GM23248 (cell line): ENCODE measurements around the gene DCANP1. TPM values are rescaled to one million over a fixed set of nuclear protein-coding genes. Genes with fewer than 3 reads are reported as not detected.
"Not testable (repeated sequence)": the region's sequence is repeated elsewhere in the genome, so short reads cannot be mapped to it uniquely, and the experiment has no call there.

Experiments used
- DNase-seq: peaks from one replicate; pipeline ENCODE4 v3.0.0-alpha.2; 2015
- H2AFZ ChIP-seq: fragments of 200-600 bp; sonication (generic); 2 replicates; pipeline ENCODE4 v1.6.1; 2016; ENCODE audit warnings: antibody characterized with exemption
- H3F3A ChIP-seq: fragments of 200-600 bp; sonication (generic); 2 replicates; pipeline ENCODE4 v1.6.1; 2016; ENCODE audit warnings: mild to moderate bottlenecking, antibody characterized with exemption, mixed run types; ENCODE audit not compliant: insufficient read depth
- H3K27ac ChIP-seq: fragments of 200-600 bp; sonication (generic); 2 replicates; pipeline ENCODE4 v1.5.1; 2016; ENCODE audit warnings: mild to moderate bottlenecking
- H3K27me3 ChIP-seq: fragments of 200-600 bp; sonication (generic); replicated peaks from 2 replicates; pipeline ENCODE4 v1.6.1; 2016; ENCODE audit warnings: mild to moderate bottlenecking; ENCODE audit not compliant: insufficient read depth
- H3K36me3 ChIP-seq: fragments of 200-600 bp; sonication (generic); 2 replicates; pipeline ENCODE4 v1.6.1; 2016; ENCODE audit warnings: low read depth, mild to moderate bottlenecking
- H3K4me1 ChIP-seq: fragments of 200-600 bp; sonication (generic); 2 replicates; pipeline ENCODE4 v1.6.1; 2016; ENCODE audit warnings: mild to moderate bottlenecking; ENCODE audit not compliant: insufficient read depth
- H3K4me2 ChIP-seq: fragments of 200-600 bp; sonication (generic); one replicate; pipeline ENCODE4 v1.6.1; 2016; ENCODE audit warnings: mild to moderate bottlenecking; ENCODE audit not compliant: unreplicated experiment
- H3K4me3 ChIP-seq: fragments of 200-600 bp; sonication (generic); 2 replicates; pipeline ENCODE4 v1.5.1; 2016; ENCODE audit warnings: mild to moderate bottlenecking
- H3K79me2 ChIP-seq: fragments of 200-600 bp; sonication (generic); 2 replicates; pipeline ENCODE4 v1.6.1; 2016; ENCODE audit warnings: mild to moderate bottlenecking; ENCODE audit not compliant: insufficient read depth
- H3K9ac ChIP-seq: fragments of 200-600 bp; sonication (generic); 2 replicates; pipeline ENCODE4 v1.6.1; 2016; ENCODE audit warnings: mild to moderate bottlenecking
- H3K9me2 ChIP-seq: fragments of 200-600 bp; sonication (generic); 2 replicates; pipeline ENCODE4 v1.6.1; 2016; ENCODE audit warnings: mixed run types, mild to moderate bottlenecking, moderate library complexity; ENCODE audit not compliant: insufficient read depth
- H3K9me3 ChIP-seq: fragments of 200-600 bp; sonication (generic); one replicate; pipeline ENCODE4 v1.6.1; 2017; ENCODE audit warnings: low read depth
- H4K20me1 ChIP-seq: fragments of 200-600 bp; sonication (generic); 2 replicates; pipeline ENCODE4 v1.6.0; 2016; ENCODE audit not compliant: insufficient read depth
- EZH2 ChIP-seq: fragments of 200-600 bp; sonication (generic); IDR thresholded peaks from 2 replicates; pipeline ENCODE4 v1.6.1; 2018; ENCODE audit warnings: antibody characterized with exemption, mild to moderate bottlenecking; ENCODE audit not compliant: insufficient read depth, poor library complexity, severe bottlenecking
- EZH2phosphoT487 ChIP-seq: fragments of 200-600 bp; sonication (generic); IDR thresholded peaks from 2 replicates; pipeline ENCODE4 v1.6.1; 2018; ENCODE audit warnings: antibody characterized with exemption, moderate library complexity, mild to moderate bottlenecking, low read depth; ENCODE audit not compliant: insufficient read depth
- WGBS, 2 experiments: methylation state at CpG; one replicate each; pipeline ENCODE4 v1.1.6; 2015 to 2017; ENCODE audit warnings: low lambda C conversion rate in 2 of 2, low coverage in 1 of 2; ENCODE audit errors: missing lambda C conversion rate in 2 of 2; 5-methylcytosine and 5-hydroxymethylcytosine counted together
- in situ Hi-C: fragments of 300-500 bp; cut with MboI; formaldehyde crosslinking; loops from 2 replicates; pipeline ENCODE4 v1.15.0; 2020
- polyA plus RNA-seq: library from polyadenylated mRNA; unstranded; fragments of >200 nt; fragmentation: Nextera tagmentation; extraction: Ambion mirVana; gene quantifications from 2 replicates; pipeline ENCODE4 v1.2.1, GENCODE V29; 2016
- total RNA-seq: library from RNA; depleted of rRNA; stranded (reverse); fragments of >200 nt; shearing (Covaris generic); gene quantifications from 2 replicates; pipeline ENCODE4 v1.2.3, GENCODE V29; 2014; rRNA removed

Gene DCANP1, protein sequence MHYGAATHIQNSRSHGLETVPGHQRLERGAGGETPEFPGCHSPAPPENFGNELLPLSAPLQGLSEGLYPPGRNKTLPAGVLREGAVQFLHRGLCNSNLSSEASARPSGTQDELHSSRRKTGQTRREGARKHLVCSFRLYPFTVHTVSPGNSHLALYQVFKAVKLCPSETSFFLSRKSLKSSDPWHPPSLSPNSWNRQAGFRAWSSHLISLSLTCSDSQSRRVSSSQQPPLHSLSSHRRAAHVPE
- total RNA-seq (not detected in 2 replicates), polyA plus RNA-seq (not detected in 2 replicates)

GRCh38 chr5:135447298-135447929, at the start of gene DCANP1:
TSS of gene DCANP1 (minus strand) at chr5:135447348. CDS start at chr5:135447108, 240 bp downstream.
- H3K9me2 ChIP-seq, result no peaks in the 10 kb centered on the region
- H3K4me2 ChIP-seq, result no peak within 1 kb of the TSS
- 77 to 85% methylated on average over 5 of the region's 5 CpGs for WGBS, 2 experiments
- H3K36me3 ChIP-seq, result no peaks in the 10 kb centered on the region
- no peaks in the 10 kb centered on the region for H4K20me1 ChIP-seq
- DNase-seq, result no peak
- in situ Hi-C loops, result no loop called here
- no peaks in the 10 kb centered on the region for H3K4me1 ChIP-seq
- H3K27me3 ChIP-seq, result no peaks in the 10 kb centered on the region
- H3K4me3 ChIP-seq, result no peak within 1 kb of the TSS
- no peaks in the 10 kb centered on the region for H3K9me3 ChIP-seq
- no peak for TF ChIP-seq EZH2
- no peak for TF ChIP-seq EZH2phosphoT487
- H3F3A ChIP-seq, result no peaks in the 10 kb centered on the region
- H3K27ac ChIP-seq, result no peak within 1 kb of the TSS
- H3K79me2 ChIP-seq, result no peaks in the 10 kb centered on the region
- H3K9ac ChIP-seq, result no peak within 1 kb of the TSS
- no peak within 1 kb of the TSS for H2AFZ ChIP-seq

DNA sequence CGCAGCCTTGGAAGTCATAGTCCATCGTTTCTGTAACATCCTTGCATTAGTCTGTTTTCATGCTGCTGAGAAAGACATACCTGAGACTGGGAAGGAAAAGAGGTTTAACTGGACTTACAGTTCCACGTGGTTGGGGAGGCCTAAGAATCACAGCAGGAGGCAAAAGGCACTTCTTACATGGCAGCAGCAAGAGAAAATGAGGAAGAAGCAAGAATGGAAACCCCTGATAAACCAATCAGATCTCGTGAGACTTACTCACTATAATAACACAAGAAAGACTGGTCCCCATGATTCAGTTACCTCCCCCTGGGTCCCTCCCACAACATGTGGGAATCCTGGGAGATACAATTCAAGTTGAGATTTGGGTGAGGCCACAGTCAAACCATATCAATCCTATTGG, 48.4 kb upstream of the DCANP1 start:
- H3K79me2 ChIP-seq, H3K9ac ChIP-seq, H3K9me2 ChIP-seq, in situ Hi-C loops, H2AFZ ChIP-seq, H4K20me1 ChIP-seq, DNase-seq, H3K36me3 ChIP-seq, H3K9me3 ChIP-seq, H3K4me3 ChIP-seq, H3K4me2 ChIP-seq, H3K27me3 ChIP-seq, H3K27ac ChIP-seq: not testable (repeated sequence)
- Histone ChIP-seq H3F3A (peaks cover 26% of the 10 kb centered on the region), H3K4me1 (peaks cover 21% of the 10 kb centered on the region)
- WGBS, 2 experiments, result 91 to 94% methylated on average over 4 of the region's 4 CpGs

- H3K4me2 ChIP-seq, result peak overlapping the region; percentile 67
- no peaks in the 10 kb centered on the region for H3K27me3 ChIP-seq
- in situ Hi-C loops, result no loop called here
- no peaks in the 10 kb centered on the region for H4K20me1 ChIP-seq
- H3K4me3 ChIP-seq, result no peak overlapping the region
- TF ChIP-seq EZH2 (no peak), EZH2phosphoT487 (no peak)
- no peaks in the 10 kb centered on the region for H3K9me3 ChIP-seq
- peaks cover 25% of the 10 kb centered on the region for H3K4me1 ChIP-seq
- WGBS, 2 experiments, result 67 to 74% methylated on average over 5 of the region's 5 CpGs
- peaks cover 26% of the 10 kb centered on the region for H3F3A ChIP-seq
- H3K9me2 ChIP-seq, result no peaks in the 10 kb centered on the region
- peak overlapping the region; percentile 80 for H3K27ac ChIP-seq
- H3K36me3 ChIP-seq, result no peaks in the 10 kb centered on the region
- no peak for DNase-seq
- H2AFZ ChIP-seq, result peak overlapping the region; percentile 88
- H3K9ac ChIP-seq, result peak overlapping the region; percentile 47; the same call in 1 of the 2 replicates
- no peaks in the 10 kb centered on the region for H3K79me2 ChIP-seq
Measured at GRCh38 chr5:135494196-135494595, 47.0 kb upstream of the DCANP1 start.

GRCh38 chr5:135493406-135494180, 46.4 kb upstream of the DCANP1 start:
- H3K9ac ChIP-seq, result peak overlapping the region; percentile 47; the same call in 1 of the 2 replicates
- 21 to 25% methylated on average over 8 of the region's 8 CpGs for WGBS, 2 experiments

More at GRCh38 chr5:135493406-135494180, 46.4 kb upstream of the DCANP1 start:
- peak overlapping the region; percentile 67 for H3K4me2 ChIP-seq
- no peaks in the 10 kb centered on the region for H3K36me3 ChIP-seq
- no peak for TF ChIP-seq EZH2phosphoT487
- no peak for TF ChIP-seq EZH2
- H3K27ac ChIP-seq, result peak overlapping the region; percentile 80
- peak; percentile 95 for DNase-seq
- peak overlapping the region; percentile 88 for H2AFZ ChIP-seq
- no peak overlapping the region for H3K4me3 ChIP-seq
- peaks cover 26% of the 10 kb centered on the region for H3K4me1 ChIP-seq
- H3K9me2 ChIP-seq, result no peaks in the 10 kb centered on the region
- H3K79me2 ChIP-seq, result no peaks in the 10 kb centered on the region
- H3K9me3 ChIP-seq, result no peaks in the 10 kb centered on the region
- H3K27me3 ChIP-seq, result no peaks in the 10 kb centered on the region
- in situ Hi-C loops, result no loop called here
- H4K20me1 ChIP-seq, result no peaks in the 10 kb centered on the region
- peaks cover 26% of the 10 kb centered on the region for H3F3A ChIP-seq
